Measurements from ENCODE around the gene TRIM34.

DNA sequence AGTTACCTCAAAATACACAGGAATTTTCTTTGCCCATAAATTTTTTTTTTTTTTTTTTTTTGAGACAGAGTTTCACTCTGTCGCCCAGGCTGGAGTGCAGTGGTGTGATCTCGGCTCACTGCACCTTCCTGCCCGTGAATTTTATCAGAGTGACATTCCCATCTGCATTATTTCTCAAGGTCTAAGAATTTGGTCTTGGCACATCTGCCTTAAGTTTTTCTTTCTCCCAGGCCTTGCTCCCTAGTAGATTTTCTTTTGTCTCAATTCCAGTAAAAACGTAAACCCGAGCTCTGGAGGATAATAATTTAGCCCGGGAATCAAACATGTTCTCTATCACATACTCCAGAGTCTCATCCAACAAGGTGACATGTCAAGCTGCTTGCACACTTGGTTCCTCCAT, 16.0 kb upstream of the TRIM34 start:
- no peak for TF ChIP-seq GABPA (IDR thresholded peaks at IDR 0.05; ENCODE audit: low read depth)
- no peak for TF ChIP-seq SMC3 (IDR thresholded peaks at IDR 0.05; ENCODE audit: borderline replicate concordance, low read length)
- no peak for TF ChIP-seq RAD21 (IDR thresholded peaks at IDR 0.05; ENCODE audit: insufficient read depth, low read depth, low read length)
- TF ChIP-seq NR2C2 (IDR thresholded peaks at IDR 0.05; ENCODE audit: borderline replicate concordance, control insufficient read depth, insufficient read length, low read depth), result no peak
- no peak for TF ChIP-seq POLR2A (IDR thresholded peaks at IDR 0.05; ENCODE audit: low read depth, low read length)
- TF ChIP-seq FOXM1 (IDR thresholded peaks at IDR 0.05; ENCODE audit: low read depth, low read length), result no peak
- no peak for TF ChIP-seq EZH2 (IDR thresholded peaks at IDR 0.05; ENCODE audit: borderline replicate concordance, control insufficient read depth, low read depth, low read length)
- TF ChIP-seq EGR1 (IDR thresholded peaks at IDR 0.05; ENCODE audit: borderline replicate concordance in 1 of 2, low read depth in 2 of 2, low read length in 2 of 2), result no peak
- no peak for TF ChIP-seq EP300 (IDR thresholded peaks at IDR 0.05; ENCODE audit: borderline replicate concordance in 1 of 2, control insufficient read depth in 1 of 2, low read depth in 2 of 2, low read length in 2 of 2)
- TF ChIP-seq JUNB (IDR thresholded peaks at IDR 0.05), result no peak
- TF ChIP-seq, protein P1, sequence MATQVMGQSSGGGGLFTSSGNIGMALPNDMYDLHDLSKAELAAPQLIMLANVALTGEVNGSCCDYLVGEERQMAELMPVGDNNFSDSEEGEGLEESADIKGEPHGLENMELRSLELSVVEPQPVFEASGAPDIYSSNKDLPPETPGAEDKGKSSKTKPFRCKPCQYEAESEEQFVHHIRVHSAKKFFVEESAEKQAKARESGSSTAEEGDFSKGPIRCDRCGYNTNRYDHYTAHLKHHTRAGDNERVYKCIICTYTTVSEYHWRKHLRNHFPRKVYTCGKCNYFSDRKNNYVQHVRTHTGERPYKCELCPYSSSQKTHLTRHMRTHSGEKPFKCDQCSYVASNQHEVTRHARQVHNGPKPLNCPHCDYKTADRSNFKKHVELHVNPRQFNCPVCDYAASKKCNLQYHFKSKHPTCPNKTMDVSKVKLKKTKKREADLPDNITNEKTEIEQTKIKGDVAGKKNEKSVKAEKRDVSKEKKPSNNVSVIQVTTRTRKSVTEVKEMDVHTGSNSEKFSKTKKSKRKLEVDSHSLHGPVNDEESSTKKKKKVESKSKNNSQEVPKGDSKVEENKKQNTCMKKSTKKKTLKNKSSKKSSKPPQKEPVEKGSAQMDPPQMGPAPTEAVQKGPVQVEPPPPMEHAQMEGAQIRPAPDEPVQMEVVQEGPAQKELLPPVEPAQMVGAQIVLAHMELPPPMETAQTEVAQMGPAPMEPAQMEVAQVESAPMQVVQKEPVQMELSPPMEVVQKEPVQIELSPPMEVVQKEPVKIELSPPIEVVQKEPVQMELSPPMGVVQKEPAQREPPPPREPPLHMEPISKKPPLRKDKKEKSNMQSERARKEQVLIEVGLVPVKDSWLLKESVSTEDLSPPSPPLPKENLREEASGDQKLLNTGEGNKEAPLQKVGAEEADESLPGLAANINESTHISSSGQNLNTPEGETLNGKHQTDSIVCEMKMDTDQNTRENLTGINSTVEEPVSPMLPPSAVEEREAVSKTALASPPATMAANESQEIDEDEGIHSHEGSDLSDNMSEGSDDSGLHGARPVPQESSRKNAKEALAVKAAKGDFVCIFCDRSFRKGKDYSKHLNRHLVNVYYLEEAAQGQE (IDR thresholded peaks at IDR 0.05; ENCODE audit: low read depth, low read length), result no peak
- TF ChIP-seq SREBF2 (IDR thresholded peaks at IDR 0.05; ENCODE audit: low read length), result no peak
